GM18907 (cell line): ENCODE measurements around the gene MMP7.
A peak's percentile ranks its signal among the peaks of the same experiment; 100 is the strongest.
"Not testable (repeated sequence)": the region's sequence is repeated elsewhere in the genome, so short reads cannot be mapped to it uniquely, and the experiment has no call there.

ENCODE experiments used
- ATAC-seq: cut with Tn5 transposase; IDR thresholded peaks from one replicate; pipeline ENCODE4 v1.9.1; 2021; ENCODE audit warnings: mild to moderate bottlenecking, moderate library complexity; ENCODE audit not compliant: unreplicated experiment

MMP7 gene

GRCh38 chr11:102539567-102539966 lies 9.0 kb upstream of the MMP7 start:
- ATAC-seq, result no peak

- ATAC-seq, result no peak
Measured at GRCh38 chr11:102538932-102539331, 8.4 kb upstream of the MMP7 start.

GRCh38 chr11:102534261-102534872 lies 3.8 kb upstream of the MMP7 start:
- ATAC-seq, result no peak

- no peak for ATAC-seq
Measured at GRCh38 chr11:102528618-102529017, 1.9 kb downstream of the MMP7 start.

GRCh38 chr11:102527684-102528083 lies 2.9 kb downstream of the MMP7 start:
- ATAC-seq, result no peak

GRCh38 chr11:102527041-102527440 lies 3.5 kb downstream of the MMP7 start:
- ATAC-seq, result no peak

GRCh38 chr11:102523887-102524286 lies 6.7 kb downstream of the MMP7 start:
- ATAC-seq, result no peak

- ATAC-seq, result no peak
Measured at GRCh38 chr11:102523189-102523570, 7.4 kb downstream of the MMP7 start.

- ATAC-seq, result peak; percentile 44
Measured at GRCh38 chr11:102522312-102523188, 8.0 kb downstream of the MMP7 start.

GRCh38 chr11:102521121-102521520 lies 9.4 kb downstream of the MMP7 start:
- no peak for ATAC-seq

- no peak for ATAC-seq
Measured at GRCh38 chr11:102520514-102520913, 10.0 kb downstream of the MMP7 start.

GRCh38 chr11:102518296-102519094 lies 12.1 kb downstream of the MMP7 start:
- ATAC-seq, result no peak

- no peak for ATAC-seq
Measured at GRCh38 chr11:102517670-102518069, 12.9 kb downstream of the MMP7 start.

- no peak for ATAC-seq
Measured at GRCh38 chr11:102516179-102516578, 14.4 kb downstream of the MMP7 start.

GRCh38 chr11:102513869-102514268 lies 16.7 kb downstream of the MMP7 start:
- no peak for ATAC-seq

GRCh38 chr11:102510439-102511135 lies 20.0 kb downstream of the MMP7 start:
- no peak for ATAC-seq

GRCh38 chr11:102502831-102503230 lies 27.7 kb downstream of the MMP7 start:
- not testable (repeated sequence) for ATAC-seq

GRCh38 chr11:102500829-102501228 lies 29.7 kb downstream of the MMP7 start:
- no peak for ATAC-seq

GRCh38 chr11:102499931-102500330 lies 30.6 kb downstream of the MMP7 start:
- ATAC-seq, result no peak

- no peak for ATAC-seq
Measured at GRCh38 chr11:102499151-102499550, 31.4 kb downstream of the MMP7 start.

GRCh38 chr11:102497061-102497460 lies 33.5 kb downstream of the MMP7 start:
- no peak for ATAC-seq
